Measurements from ENCODE around the gene GPRC6A.

GPRC6A gene

DNA sequence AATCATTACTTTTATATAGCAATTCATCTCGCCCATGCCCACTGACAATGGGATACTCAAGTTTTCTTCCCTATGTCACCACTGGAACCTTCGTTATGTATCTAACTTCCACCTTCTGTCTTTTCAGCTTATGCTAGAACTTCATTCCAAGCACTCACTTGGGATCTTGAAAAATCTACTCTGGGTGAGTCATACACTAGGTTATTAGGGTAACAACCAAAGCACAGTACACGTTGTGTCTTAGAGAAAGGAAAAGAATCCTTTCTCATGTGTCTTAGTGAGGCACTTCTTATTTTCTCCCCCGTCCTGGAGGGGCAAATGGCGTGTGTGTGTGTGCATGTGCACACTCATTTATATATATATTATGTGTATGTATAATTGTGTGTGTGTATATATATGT is 45.0 kb downstream of the GPRC6A start:
- no peak for DNase-seq (ENCODE audit: low spot score)

DNA sequence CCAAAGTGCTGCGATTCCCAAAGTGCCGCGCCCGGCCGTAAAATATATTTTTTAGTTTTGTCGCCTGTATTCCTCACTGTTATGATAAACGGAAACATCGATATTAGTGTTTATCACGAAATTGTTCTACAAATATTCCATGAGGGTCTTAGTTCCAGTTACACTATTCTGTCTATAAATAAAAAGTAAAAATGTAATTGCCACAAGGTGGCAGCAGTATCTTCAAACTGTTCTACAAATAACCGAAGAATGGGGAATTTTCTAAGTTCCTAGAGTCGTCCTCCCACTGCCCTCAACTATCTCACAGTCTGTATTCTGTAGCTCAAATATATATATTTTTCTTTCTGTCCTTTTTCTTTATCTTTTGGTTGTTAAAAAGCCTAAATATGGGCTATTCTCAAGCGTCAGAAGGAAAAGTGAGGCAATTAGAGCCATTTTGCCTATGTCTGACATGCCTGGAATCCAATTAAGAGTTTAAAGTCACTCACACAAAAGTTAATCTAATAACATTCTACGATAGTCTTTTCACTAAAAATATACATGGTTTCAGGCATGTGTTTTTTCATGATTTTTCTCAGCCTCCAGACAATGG is 49.2 kb downstream of the GPRC6A start:
- peak; percentile 29 for DNase-seq (ENCODE audit: low spot score)

DNA sequence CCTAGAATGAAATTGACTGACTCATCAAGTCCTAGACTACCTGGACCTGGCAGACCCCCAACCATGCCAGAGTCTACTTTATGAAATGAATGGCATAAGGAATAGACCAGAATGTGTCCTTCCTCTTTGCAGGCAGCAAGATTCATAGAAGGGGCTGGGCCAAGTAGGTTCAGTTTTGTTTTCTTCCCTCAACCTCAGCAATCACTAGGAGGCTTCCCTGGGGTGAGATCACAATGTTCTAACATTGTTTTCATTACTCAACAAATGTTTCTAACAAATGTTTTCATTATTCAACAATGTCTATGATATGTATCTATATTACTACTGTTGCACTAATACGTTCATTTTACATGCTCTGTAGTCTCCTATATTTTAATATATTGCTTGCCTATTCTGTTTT is 55.0 kb downstream of the GPRC6A start:
- no peak for DNase-seq (ENCODE audit: low spot score)

DNA sequence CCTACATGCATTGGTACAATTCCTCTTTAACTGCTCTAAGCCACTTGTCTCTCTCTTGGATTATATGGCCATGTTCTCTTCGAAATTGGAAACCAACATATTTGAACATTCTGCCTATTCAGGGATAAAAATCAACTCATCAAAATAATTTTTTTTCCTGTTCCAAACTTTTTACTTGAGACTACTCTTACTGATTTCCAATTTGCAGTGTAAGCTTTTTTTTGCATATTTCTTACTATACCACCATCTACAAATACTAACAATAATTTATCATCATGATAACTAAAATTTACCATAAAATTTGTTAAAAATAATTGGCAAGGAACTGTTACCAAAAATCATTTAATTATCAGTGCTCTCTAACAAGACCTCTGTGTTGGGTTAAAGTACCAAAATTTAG is 56.4 kb downstream of the GPRC6A start:
- no peak for DNase-seq (ENCODE audit: low spot score)

DNA sequence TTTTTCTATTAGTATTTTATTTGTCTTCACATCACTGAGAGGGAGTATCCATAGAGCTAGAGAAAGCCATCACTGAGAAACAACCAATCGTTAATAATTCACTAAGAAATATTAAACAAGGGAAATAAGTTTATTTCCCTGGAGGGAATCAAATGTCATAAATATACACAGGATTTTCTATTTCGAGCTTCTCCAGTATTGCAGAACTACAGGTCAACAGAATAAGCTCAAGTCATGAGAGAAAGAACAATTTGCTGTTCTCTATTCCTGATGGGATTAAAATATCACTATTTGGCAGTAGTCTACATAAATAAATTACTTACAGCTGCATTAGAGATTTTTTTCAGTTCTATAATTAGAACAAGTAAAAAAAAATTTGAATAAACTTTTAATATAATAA is 61.2 kb downstream of the GPRC6A start:
- DNase-seq (ENCODE audit: low spot score) = no peak

DNA sequence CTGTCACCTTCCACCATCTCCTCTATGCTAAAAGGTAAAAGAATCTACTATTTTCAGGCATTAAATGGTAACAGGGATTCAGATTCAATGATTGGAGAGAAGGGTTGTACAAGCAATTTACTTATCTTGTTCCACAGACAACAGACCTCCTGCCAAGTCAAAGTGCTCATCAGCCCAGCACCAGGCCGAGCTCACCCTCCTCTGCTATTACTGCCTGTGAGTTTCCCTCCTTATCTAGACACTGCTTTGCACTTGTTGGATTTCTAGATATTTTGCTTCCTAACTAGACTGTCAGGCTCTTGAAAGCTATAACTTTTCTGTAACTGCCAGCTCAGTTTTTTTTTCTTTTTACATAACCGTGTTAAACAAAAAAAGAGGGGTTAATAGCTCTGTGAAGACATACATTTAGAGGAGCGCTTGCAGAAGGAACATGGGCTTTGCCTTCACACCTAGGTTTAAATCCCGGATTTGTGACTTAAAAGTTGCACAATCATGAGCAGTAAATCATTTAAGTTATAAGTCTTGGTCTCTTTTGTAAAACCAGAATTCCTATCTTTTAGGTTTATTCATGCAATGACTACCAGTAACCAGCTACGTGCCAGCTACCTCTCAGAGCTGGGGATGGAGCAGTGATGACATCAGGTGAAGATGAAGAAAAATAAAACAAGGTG is 62.2 kb downstream of the GPRC6A start:
- no peak for DNase-seq (ENCODE audit: low spot score)

DNA sequence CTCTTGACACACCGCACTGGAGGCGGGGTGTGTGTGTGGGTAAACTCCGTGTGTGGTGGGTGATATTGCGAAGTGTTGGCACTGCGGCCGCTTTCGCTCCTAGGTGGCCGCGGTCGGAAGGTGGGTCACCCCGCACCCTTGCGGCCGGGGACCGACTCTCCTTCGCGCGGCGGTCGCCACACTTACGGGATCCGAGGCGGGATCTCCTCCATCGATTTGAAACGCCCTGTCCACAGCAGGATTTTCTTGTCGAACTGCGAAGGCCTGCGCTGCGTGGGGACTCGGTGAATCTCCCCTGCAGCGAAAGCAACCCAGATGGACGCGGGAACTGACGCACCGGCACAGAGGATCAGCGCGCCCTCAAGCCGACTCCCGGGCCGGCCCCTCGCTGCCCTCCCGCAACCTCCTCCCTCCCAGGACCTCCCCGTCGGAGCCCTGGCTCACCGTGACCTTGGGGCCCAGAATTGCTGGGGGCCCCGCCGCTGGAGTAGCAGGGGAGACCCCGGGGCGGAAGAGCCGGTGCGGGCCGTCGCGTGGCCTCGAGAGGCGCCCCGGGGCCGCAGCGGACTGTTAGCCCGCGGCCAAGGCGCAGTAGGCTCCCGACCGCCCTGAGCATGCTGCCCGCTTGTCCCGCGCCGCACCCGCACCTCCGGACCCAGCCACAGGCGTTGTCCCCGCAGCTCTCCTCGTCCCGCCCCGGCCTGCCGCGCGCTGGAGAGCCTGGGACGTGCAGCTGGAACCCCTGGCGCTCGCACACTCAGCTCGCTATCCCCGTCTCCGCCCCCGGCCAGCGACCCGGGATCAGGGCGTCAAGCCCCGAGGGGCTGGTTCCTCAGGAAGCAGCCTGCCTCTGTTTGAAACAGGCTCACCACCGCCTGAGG is 63.7 kb downstream of the GPRC6A start, which contains the start of gene FAM162B:
TSS of gene FAM162B (minus strand) at position 759 of the 881 bp plus-strand sequence. CDS start at position 616, 143 bp downstream.
- peak; percentile 70 for DNase-seq (ENCODE audit: low spot score)

DNA sequence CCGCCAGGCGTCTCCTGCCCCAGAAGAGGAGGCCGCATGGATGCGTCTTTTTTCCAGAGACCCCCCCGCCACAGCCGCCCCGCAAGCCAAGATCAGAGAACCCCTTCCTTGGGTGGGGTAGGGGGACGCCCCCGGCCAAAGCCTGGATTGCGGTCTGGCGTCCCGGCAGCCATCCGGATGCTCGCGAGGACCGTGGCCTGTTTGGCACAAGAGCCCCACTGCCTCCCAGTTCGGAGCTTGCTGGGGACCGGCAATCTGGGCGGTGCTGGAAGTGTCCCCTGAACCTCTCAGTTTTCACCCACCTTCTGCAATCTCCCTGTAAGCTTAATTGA is 64.3 kb downstream of the GPRC6A start:
- peak; percentile 45 for DNase-seq (ENCODE audit: low spot score)

DNA sequence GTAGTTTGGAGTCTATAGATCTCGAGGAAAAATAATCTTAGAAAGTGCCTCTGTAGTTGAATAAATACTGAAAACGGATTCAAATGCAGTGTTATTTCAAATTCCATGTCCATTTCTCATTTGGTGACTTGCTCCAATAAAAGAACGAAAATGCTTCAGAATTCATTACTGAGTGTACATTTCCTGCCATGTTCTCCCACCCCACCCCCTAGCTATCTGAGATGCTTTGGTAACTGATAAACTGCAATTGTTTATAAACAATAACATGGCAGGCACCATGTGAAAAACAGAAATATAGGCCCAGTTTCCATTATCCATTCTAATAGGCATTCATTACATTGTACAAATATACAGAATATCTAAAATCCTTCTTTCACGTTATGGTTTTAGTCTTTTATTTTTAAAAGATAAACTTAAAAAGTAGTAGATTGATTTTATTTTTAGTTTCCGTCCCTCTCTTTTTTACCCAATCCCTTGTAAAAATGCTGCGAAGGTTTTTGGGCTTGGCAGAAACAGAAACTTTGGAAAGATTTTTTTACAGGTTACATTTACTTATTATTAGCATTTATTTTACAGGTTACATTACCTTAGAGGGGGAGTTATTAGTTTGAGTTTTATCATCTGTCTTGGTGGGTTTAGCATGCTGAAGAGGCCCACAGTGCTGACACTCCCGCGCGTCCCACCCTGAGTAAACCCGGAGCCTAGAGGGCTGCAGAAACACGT is 64.8 kb downstream of the GPRC6A start:
- DNase-seq (ENCODE audit: low spot score) = no peak

DNA sequence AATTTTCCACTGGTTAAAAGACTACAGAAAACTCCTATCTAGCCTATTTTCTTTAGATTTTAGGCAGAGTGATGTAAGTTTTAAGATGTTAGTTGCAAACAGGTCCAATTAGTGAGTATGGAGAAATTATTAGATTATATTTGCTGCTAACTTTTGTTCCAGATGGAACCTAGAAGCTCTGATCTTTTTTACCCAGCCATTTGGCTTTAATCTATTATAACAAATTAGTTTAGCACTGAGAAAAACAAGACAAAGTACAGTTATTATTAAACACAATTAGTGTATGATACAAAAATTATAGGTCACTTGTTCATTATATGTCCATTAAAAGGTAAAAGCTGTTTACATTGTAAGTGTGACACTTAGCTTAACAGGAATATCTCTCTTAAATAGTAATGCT is 65.8 kb downstream of the GPRC6A start:
- no peak for DNase-seq (ENCODE audit: low spot score)

DNA sequence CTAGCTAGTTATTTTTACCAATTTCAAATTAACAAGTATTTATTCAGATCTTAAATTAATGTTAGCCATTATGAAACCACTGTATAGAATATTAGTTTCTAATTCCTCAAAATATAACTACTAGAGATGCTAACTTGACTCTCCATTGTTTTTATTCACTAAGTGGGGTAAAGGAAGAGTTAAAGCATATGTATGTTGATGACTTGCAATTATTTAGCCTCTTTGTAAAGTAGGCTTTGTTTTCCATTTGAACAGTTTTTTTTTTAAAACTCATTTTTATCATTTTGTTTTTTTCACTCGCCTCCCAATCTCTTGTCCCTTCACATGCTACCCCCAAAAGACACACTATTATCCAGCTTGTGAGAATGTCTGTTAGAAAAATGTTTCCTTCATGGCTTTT is 66.6 kb downstream of the GPRC6A start:
- DNase-seq (ENCODE audit: low spot score) = no peak

DNA sequence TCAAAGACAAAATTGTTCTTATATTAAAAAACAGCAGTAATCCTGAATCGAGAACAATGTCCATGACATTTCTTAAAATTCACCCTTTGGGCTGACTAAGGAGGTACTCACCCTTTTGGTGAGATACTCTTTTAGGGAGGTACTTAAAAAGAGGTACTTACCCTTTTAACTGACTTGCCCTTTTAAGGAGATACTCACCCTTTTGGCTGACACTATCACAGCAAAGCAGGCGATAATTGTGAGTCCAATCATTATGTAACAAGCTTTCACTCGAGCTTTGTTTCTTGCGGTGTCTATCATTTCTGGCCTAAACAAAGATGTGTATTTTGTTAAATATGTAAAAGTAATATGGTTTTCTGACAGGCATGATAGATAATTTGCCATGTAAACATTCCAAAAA is 67.1 kb downstream of the GPRC6A start:
- DNase-seq (ENCODE audit: low spot score) = no peak

DNA sequence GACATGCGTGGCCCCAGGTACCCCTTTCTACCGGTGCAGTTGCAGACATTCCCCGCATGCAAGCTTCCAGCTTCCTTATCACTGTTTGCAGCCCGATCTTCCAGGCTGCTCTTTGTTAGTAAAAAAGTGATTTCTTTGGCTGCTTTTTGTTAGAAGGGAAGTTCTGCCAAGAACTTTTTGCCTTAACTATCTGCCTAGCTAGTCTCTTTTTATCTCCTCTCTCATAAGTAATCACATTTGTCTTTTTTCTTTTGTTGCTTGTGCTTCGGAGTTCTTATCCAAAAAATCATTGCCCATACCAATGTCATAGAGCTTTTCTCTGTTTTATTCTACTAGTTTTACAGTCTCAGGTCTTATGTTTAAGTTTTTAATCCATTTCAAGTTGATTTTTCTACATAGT is 83.7 kb downstream of the GPRC6A start:
- no peak for DNase-seq (ENCODE audit: low spot score)
